C4-2B (cell line): Measurements from ENCODE around the gene RASGRP1.
"Not testable (repeated sequence)": the region's sequence is repeated elsewhere in the genome, so short reads cannot be mapped to it uniquely, and the experiment has no call there.

Experiments used
- H3K27ac ChIP-seq: fragments of 450-650 bp; 2 replicates; pipeline ENCODE4 v1.5.1; 2017
- CTCF ChIP-seq: fragments of 450-650 bp; conservative IDR thresholded peaks from 2 replicates; pipeline ENCODE4 v1.5.1; 2017; ENCODE audit warnings: mild to moderate bottlenecking
- ZFX ChIP-seq: fragments of 450-650 bp; IDR thresholded peaks from 2 replicates; pipeline ENCODE4 v1.6.1; 2017

The RASGRP1 gene

GRCh38 chr15:38589502-38589901 lies 24.9 kb upstream of the RASGRP1 start:
- no peak overlapping the region for H3K27ac ChIP-seq
- TF ChIP-seq CTCF, result no peak

DNA sequence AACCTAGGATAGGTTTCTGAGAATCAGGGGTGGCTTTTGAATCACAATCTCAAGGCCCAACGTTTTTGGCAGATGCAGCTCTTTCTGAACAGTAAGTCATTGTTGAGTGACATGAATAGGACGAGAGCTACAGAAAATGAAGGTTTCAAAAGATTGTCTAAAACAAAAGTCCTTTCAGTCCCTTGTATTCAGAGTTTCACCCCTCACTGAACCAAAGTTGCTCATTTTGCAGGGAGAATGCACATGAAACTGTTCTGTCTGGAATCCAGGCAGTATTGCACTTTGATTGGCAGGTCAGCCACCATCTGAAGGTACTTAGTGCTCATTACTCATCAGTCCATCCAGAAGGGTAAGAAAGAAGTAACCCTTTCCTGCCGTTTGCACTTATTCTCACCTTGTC lies 24.1 kb upstream of the RASGRP1 start:
- TF ChIP-seq ZFX (no peak), CTCF (no peak)
- H3K27ac ChIP-seq, result no peak overlapping the region

DNA sequence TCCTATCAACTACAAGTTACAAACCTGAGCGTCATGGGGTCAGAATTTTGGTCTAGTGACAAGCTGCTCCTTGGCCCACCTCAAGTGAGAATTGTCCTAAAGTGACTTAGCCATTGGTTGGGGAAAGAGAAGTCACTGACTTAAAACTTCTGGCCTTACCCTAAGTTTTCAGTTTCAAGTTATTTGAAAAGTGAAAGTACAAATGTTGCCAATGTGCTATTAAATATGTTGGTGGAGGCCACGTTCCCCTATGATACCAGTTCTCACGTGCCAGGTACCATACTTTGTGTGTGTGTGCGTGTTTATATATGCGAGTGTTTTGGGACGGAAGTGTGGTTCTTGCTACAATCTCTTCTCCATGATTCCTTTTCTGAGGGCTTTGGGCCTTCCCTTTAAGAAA lies 22.6 kb upstream of the RASGRP1 start:
- TF ChIP-seq ZFX, result no peak
- no peak for TF ChIP-seq CTCF
- no peak overlapping the region for H3K27ac ChIP-seq

DNA sequence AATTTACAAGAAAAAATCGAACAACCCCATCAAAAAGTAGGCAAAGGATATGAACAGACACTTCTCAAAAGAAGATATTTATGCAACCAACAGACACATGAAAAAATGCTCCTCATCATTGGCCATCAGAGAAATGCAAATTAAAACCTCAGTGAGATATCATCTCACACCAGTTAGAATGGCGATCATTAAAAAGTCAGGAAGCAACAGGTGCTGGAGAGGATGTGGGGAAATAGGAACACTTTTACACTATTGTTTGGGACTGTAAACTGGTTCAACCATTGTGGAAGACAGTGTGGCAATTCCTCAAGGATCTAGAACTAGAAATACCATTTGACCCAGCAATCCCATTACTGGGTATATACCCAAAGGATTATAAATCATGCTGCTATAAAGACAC lies 21.4 kb upstream of the RASGRP1 start:
- not testable (repeated sequence) for H3K27ac ChIP-seq

- no peak overlapping the region for H3K27ac ChIP-seq
Measured at GRCh38 chr15:38578626-38579025, 14.0 kb upstream of the RASGRP1 start.

GRCh38 chr15:38577424-38577987 lies 12.9 kb upstream of the RASGRP1 start:
- TF ChIP-seq ZFX (no peak), CTCF (no peak)

More at GRCh38 chr15:38578626-38579025, 14.0 kb upstream of the RASGRP1 start:
- TF ChIP-seq CTCF (no peak), ZFX (no peak)

GRCh38 chr15:38576837-38577236 lies 12.2 kb upstream of the RASGRP1 start:
- TF ChIP-seq ZFX, result no peak
- TF ChIP-seq CTCF, result no peak
- no peak overlapping the region for H3K27ac ChIP-seq

More at GRCh38 chr15:38577424-38577987, 12.9 kb upstream of the RASGRP1 start:
- H3K27ac ChIP-seq, result no peak overlapping the region

- H3K27ac ChIP-seq, result no peak overlapping the region
- TF ChIP-seq ZFX (no peak), CTCF (no peak)
Measured at GRCh38 chr15:38576261-38576660, 11.6 kb upstream of the RASGRP1 start.
